ENCODE results near the gene LRRC17.
"Not testable (repeated sequence)": the region's sequence is repeated elsewhere in the genome, so short reads cannot be mapped to it uniquely, and the experiment has no call there.

Gene LRRC17

GRCh38 chr7:102966465-102966864 is 53.7 kb downstream of the LRRC17 start:
- TF ChIP-seq CTCF (conservative IDR thresholded peaks at IDR 0.05; ENCODE audit: low read length): no peak
- DNase-seq (ENCODE audit: low read depth): no peak
- H3K4me3 ChIP-seq (ENCODE audit: low read length): no peak overlapping the region

- H3K4me3 ChIP-seq (ENCODE audit: low read length): no peak overlapping the region
- peak; percentile 42 for DNase-seq (ENCODE audit: low read depth)
- no peak for TF ChIP-seq CTCF (conservative IDR thresholded peaks at IDR 0.05; ENCODE audit: low read length)
These were observed 55.0 kb downstream of the LRRC17 start for GRCh38 chr7:102967798-102968197.

GRCh38 chr7:102973096-102973802 is 60.4 kb downstream of the LRRC17 start:
- no peak overlapping the region for H3K4me3 ChIP-seq (ENCODE audit: low read length)
- DNase-seq (ENCODE audit: low read depth): no peak
- TF ChIP-seq CTCF (conservative IDR thresholded peaks at IDR 0.05; ENCODE audit: low read length): no peak

- peak; percentile 28 for TF ChIP-seq CTCF (conservative IDR thresholded peaks at IDR 0.05; ENCODE audit: low read length)
- no peak for DNase-seq (ENCODE audit: low read depth)
- no peak overlapping the region for H3K4me3 ChIP-seq (ENCODE audit: low read length)
These were observed 61.8 kb downstream of the LRRC17 start for GRCh38 chr7:102974366-102975236.

- no peak for TF ChIP-seq CTCF (conservative IDR thresholded peaks at IDR 0.05; ENCODE audit: low read length)
These were observed 63.1 kb downstream of the LRRC17 start for GRCh38 chr7:102975854-102976253.

GRCh38 chr7:102976493-102976892 is 63.7 kb downstream of the LRRC17 start:
- DNase-seq (ENCODE audit: low read depth): no peak
- no peak for TF ChIP-seq CTCF (conservative IDR thresholded peaks at IDR 0.05; ENCODE audit: low read length)
- H3K4me3 ChIP-seq (ENCODE audit: low read length): no peak overlapping the region

More at GRCh38 chr7:102975854-102976253, 63.1 kb downstream of the LRRC17 start:
- H3K4me3 ChIP-seq (ENCODE audit: low read length): no peak overlapping the region
- DNase-seq (ENCODE audit: low read depth): no peak

- DNase-seq (ENCODE audit: low read depth); H3K4me3 ChIP-seq (ENCODE audit: low read length): not testable (repeated sequence)
These were observed 64.8 kb downstream of the LRRC17 start for GRCh38 chr7:102977586-102977985.

Measured in AG10803 (cell line).